HG03457 (cell line): ENCODE data around the gene PKD1.
"Not testable (repeated sequence)": the region's sequence is repeated elsewhere in the genome, so short reads cannot be mapped to it uniquely, and the experiment has no call there.

Source experiments
- ATAC-seq: cut with Tn5 transposase; IDR thresholded peaks from one replicate; pipeline ENCODE4 v1.9.1; 2021; ENCODE audit warnings: moderate number of reproducible peaks; ENCODE audit not compliant: unreplicated experiment

Gene PKD1

DNA sequence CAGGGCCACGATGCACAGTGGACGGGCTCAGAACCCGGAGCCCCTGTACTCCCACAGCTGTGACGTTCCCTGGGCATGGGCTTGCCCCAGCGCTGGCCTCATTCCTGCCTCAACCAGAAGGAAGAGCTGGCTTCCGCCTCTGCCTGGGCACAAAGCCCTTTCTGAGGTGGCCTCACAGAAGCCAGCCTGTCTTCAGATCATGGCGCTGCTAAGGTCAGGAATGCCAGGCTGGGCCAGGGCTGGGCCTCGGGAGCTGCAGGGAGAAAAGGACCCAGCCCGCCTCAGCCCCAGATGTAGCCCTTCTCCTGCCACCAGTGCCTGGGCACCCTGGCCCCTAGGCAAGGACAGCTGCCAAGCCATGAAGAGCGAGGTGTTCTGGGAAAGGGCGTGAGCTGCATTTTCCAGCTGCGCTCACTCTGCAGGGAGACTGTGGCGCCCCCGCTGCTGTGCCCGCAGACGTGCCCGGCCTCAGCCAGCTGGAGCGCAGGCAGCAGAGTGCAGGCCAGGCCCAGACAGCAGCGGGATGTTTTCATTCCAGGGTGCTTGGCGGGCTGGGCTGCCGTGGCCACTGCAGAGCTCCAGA, 9.4 kb downstream of the PKD1 start:
- not testable (repeated sequence) for ATAC-seq

DNA sequence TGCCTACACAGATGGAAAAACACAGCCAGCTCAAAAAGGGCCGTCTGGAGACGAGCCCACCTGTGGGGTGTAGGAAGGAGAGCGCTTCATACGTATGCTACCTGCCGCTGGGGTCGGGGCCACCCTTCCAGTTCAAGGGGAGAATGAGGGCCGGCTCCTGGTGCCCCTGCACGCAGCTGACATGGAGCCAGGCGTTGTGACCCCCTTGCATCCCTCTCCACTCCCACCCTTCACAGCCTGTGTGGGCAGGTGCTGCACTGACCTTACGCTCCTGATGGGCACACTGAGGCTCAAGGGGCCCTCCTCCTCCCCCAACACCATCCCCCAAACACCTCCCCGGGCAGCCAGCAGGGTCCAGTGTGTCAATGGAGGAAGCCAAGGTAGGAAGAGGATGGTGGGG, 10.1 kb downstream of the PKD1 start:
- ATAC-seq: not testable (repeated sequence)

DNA sequence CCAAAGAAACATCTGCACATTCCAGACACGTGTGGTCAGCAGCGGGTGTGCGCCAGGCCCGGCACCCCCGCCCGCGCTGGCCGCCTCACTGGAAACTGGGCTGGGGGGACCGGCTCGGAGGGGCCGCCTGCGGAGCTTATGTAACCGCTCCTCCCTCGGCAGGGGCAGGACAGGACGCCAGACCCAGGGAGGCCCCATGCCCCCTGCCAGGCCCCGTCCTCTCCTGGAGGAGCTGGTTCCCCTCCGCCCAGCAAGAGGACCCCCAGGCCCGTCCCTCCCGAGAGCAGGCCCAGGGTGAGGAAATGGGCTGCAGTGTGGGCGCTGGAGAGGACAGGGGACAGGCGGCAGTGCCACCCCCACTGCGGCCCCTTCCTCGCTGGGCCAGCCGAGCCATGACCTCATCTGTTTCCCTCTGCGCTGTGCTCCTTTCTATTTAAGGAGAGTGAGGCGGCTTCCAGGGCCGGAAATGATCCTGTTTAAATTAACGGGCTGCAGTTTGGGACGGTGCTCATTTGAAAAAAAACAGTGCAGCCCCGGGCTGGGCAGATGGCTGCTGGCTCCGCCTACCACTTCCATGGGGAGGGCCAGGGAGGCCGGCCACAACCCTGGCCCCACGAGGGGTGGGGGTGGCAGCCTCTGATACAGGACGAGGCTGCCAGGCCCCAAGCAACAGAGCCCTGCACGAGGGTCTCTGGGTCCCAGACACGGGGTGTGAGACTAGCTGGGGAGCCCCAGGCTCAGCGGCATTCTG, 10.8 kb downstream of the PKD1 start:
- not testable (repeated sequence) for ATAC-seq

- not testable (repeated sequence) for ATAC-seq
These were observed 11.4 kb downstream of the PKD1 start for GRCh38 chr16:2124377-2124693.

GRCh38 chr16:2123706-2124376, 11.9 kb downstream of the PKD1 start:
- not testable (repeated sequence) for ATAC-seq

DNA sequence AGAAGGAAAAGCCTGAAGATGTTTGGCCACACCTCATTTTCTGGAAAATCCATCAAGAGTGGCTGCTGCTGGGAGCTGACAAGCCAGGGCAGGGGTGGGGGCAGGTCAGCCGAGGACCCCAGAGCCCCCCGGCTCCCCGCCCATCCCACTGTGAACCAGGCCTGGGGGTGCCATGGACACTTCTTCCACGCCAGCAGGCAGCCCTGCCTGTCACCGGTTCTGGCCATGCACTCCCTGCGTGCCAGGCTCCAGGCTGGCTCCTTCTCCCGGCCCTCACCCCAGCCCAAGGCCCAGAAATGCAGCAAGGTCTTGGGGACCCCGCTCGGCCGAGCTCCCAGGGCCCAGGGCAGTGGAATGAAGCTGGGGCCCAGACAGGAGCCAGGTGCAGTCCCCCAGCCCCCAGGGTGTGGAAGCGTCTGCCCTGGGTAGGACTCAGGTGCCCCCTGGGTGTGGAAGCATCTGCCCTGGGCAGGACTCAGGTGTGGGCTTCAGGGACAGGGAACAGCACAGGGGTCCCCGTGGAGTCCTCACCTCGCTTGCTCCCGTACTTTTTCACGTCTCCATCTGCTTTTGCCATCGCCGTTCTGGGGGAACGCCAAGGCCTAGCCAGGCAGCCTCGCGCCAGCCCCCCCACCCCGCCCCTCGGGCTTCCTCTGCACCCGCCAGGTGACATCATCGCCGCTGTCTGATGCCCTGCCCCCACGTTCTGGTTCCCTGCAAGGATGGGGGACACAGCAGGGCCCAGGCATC, 12.6 kb downstream of the PKD1 start:
- not testable (repeated sequence) for ATAC-seq

DNA sequence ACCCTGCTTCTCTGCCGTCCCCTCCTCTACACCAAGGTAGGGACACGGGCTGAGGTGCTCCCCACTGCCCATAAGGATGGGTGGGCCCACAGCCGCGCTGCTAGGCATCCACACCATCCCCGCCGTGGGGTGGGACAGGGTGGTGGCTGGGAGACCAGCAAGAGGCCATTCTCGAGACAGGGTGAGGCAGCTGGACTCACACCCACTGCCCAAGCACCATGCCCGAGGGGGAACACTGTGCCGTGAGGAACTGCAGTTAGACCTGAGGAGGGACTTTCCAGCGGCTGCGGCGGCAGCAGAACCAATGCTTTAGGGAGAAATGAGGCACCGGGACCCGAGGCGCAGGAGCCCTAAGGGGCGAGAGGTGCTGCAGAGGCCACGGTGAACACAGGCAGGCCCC, 13.3 kb downstream of the PKD1 start:
- ATAC-seq: no peak

DNA sequence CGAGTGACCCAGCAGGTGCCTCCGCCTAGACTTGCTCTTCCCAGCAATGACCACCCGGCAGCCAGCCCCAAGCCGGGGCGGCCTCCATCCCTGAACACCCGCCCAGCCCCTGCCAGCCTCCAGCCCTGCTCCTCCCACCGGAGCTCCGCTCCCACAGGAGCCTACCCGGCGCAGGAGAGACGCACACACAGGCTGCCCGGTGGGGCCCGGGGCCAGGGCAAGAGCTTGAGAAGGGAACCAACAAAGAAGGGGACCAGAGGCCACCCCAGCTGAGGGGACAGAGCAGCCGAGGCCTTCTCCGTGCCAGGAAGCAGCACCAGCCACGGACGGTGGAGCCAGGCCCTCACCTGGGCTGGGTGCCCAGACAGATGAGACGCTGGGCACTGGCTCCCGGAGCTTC, 13.8 kb downstream of the PKD1 start:
- ATAC-seq: no peak

DNA sequence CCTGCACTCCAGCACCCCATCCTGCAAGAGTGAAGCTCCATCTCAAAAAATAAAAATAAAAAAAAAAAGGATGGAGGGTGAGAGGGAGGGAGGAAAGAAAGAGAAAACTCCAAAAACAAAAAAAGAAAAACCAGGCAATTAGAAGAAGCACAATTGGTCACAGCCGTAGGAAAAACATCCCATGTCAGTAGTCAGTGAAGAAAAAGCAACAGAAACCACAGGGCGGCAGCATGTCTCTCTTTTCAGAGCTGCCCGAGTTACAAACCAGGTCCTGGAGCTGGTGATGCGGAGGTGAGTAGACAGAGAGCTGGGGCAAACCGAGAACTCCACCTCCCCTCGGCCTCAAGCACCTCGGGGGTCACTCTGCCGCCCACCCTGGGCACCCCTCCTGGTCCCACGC, 14.4 kb downstream of the PKD1 start:
- not testable (repeated sequence) for ATAC-seq

GRCh38 chr16:2117960-2118722, 17.6 kb downstream of the PKD1 start:
- not testable (repeated sequence) for ATAC-seq

DNA sequence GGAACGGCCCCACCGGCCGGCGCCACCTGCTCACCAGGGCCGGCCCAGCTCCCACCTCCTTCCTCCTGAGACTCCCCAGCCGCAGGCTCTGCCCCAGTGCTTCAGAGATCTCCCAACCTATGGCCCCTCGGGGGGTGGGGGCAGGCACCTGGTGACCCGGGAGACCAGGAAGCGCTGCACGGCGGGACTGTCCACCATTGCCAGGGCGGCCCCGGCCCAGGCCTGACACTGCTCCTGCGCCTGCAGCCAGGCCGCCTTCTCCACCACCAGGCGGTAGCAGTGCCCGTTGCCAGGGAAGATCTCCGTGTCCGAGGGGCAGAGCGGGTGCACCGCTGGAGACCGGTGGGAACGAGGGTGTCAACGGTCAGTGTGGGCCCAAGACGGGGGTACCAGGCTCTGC, 18.4 kb downstream of the PKD1 start:
- not testable (repeated sequence) for ATAC-seq

DNA sequence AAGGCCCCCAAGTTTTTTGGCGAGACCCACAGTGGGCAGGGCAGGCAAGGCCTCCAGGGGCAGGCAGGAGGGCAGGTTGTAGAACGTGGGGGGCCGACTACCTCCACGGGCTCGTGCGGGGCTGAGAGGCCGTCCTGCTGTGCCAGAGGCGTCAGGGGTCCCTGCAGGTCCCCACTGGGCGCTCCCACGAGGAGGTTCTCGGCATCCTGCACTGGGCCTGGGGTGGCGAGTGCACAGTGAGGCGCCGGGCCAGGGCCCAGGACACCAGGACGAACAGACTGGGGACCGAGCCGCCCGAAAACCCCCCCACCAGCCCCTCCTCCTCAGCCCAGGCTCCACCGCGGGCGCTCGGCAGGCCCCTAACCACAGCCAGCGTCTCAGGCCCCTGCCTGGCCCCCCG, 19.3 kb downstream of the PKD1 start:
- not testable (repeated sequence) for ATAC-seq

DNA sequence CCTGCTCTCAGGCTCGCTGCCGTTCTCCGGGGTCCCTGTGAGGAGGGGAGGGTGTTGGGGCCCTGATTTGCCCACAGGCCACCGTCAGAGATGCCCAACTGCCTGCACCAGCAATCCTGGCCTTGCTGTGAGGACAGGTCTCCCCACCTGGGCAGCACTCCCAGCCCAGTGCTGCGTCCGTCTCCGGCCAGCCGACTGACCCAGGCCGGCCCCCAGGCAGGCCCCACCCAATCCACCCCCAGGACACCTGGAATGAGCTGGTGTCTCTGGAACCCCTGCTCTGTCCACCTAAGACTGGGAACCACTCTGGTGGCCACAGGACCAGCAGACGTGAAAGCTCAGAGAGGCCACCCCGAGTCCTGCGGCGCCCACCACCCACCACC, 20.1 kb downstream of the PKD1 start:
- no peak for ATAC-seq

- not testable (repeated sequence) for ATAC-seq
These were observed 20.7 kb downstream of the PKD1 start for GRCh38 chr16:2114885-2115590.

DNA sequence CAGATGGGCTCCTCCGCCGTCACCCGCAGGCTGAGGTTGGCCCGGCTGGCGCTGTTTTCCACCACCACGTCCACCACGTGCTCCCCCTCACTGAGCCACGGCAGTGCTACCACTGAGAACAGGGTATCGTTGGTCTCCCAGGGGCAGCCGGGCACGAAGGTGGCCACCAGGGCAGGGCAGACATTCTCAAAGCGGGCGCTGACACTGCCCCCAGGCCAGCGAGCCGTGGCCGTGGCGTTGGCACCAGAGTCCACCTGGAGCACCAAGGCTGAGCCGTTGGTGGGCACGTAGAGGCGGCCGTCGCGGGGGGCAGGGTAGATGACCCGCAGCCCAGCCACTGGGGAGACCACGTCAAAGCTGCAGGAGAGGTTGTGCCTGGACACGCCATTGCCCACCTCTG, 21.5 kb downstream of the PKD1 start:
- not testable (repeated sequence) for ATAC-seq

DNA sequence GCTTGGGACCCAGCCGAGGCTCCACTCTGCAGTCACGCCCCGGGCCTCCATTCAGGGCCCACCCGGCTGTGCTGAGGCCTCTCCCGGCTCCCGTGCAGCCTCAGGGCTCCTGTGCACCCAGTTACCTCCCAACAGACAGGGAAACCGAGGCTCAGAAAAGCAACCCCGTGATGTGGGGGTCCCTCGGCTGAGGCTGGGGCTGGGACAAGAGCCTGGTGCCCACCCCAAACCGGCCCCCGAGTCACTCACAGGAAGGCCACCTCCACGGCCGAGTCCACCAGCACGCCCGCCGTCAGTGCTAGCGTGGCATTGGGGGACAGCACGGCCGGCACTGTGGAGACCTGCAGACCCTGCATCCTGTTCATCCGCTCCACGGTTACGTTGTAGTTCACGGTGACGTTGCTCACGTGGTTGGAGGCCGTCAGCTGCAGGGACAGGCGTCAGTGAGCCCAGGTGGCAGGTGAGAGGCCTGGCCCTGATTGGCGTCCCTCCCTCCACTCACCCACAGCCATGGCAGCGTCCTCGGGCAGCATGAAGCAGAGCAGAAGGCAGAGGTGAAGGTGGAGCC, 23.1 kb downstream of the PKD1 start:
- not testable (repeated sequence) for ATAC-seq

- not testable (repeated sequence) for ATAC-seq
These were observed 24.0 kb downstream of the PKD1 start for GRCh38 chr16:2111412-2112335.

- not testable (repeated sequence) for ATAC-seq
These were observed 24.7 kb downstream of the PKD1 start for GRCh38 chr16:2111009-2111353.
